PFSK-1 (cell line): ENCODE measurements around the gene TASOR2.

Experiments used
- POLR2AphosphoS5 ChIP-seq: IDR thresholded peaks from 2 replicates; pipeline ENCODE4 v1.6.1; 2012; ENCODE audit warnings: low read depth, mild to moderate bottlenecking, control low read depth, low read length, moderate library complexity
- TAF1 ChIP-seq: IDR thresholded peaks from 2 replicates; pipeline ENCODE4 v1.6.1; 2012; ENCODE audit warnings: low read length, control low read depth, borderline replicate concordance; ENCODE audit not compliant: insufficient read depth

DNA sequence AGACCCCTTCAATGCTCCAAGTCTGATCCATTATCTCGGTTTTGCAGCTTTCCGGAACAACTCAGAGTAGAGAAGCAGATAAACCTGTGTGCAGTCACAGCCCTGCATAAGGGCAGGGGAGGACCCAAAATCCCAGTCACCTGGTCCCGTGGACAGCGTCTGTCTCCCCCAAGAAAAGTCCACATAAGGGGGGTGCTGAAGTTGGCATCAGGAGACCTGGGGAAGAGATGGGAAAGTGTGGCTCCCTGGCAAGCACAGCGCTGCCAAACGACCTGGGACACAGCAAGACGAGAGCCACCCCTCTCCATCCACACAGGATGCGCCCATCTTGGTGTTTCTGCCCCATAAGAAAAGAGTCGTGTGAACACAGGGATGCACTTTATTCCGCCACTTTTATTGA is 46.1 kb upstream of the TASOR2 start:
- no peak for TF ChIP-seq POLR2AphosphoS5
- no peak for TF ChIP-seq TAF1
